GM12878 (cell line): ENCODE measurements around the gene TSNAX. TPM values are rescaled to one million over a fixed set of nuclear protein-coding genes. Genes with fewer than 3 reads are reported as not detected.

ENCODE experiments used
- ATAC-seq: fragments of 200-7000 bp; cut with Tn5 transposase; 3 replicates; pipeline ENCODE4 v1.9.1; 2020; ENCODE audit warnings: mild to moderate bottlenecking, moderate library complexity
- BruUV-seq: library from RNA; stranded (reverse); fragments of 400-500 nt; replicated peaks from 2 replicates; lab custom pipeline; 2021; lab: Mats Ljungman, UMichigan
- CTCF ChIA-PET: fragments of 300-600 bp; sonication (Branson Sonifier 250); formaldehyde crosslinking; extraction: SDS; loops from one replicate; lab custom pipeline; 2021; ENCODE audit warnings: inconsistent platforms; lab: Yijun Ruan, JAX
- POLR2A ChIA-PET: fragments of 350-600 bp; formaldehyde crosslinking; extraction: SDS; loops from one replicate; lab custom pipeline; 2021; ENCODE audit warnings: inconsistent platforms; lab: Charles Lee
- RAD21 ChIA-PET: fragments of 300-600 bp; sonication (Branson Sonifier 250); formaldehyde crosslinking; loops from one replicate; lab custom pipeline; 2023; ENCODE audit warnings: antibody characterized with exemption; ENCODE audit not compliant: unreplicated experiment; lab: Charles Lee
- SMC1A ChIA-PET: fragments of 300-600 bp; sonication (Branson Sonifier 250); formaldehyde crosslinking; loops from one replicate; lab custom pipeline; 2023; ENCODE audit not compliant: unreplicated experiment, uncharacterized antibody; lab: Charles Lee
- DNase-seq: peaks from one replicate; pipeline ENCODE4 v3.0.0-alpha.2; 2011; ENCODE audit warnings: low read depth, low spot score
- FAIRE-seq: peaks from 3 replicates; lab custom pipeline; 2011; peaks lifted over from hg19 to GRCh38; lab: Jason Lieb, UNC
- H2AFZ ChIP-seq: 2 replicates; pipeline ENCODE4 v1.6.0; 2011; ENCODE audit warnings: low read depth, low read length, control low read depth; ENCODE audit not compliant: control insufficient read depth
- H3K27ac ChIP-seq: 2 replicates; pipeline ENCODE4 v1.5.1; 2011; ENCODE audit warnings: control low read depth; ENCODE audit not compliant: control insufficient read depth, insufficient read depth
- H3K27me3 ChIP-seq, 2 experiments: replicated peaks in 1 of 2; 2 replicates each; pipeline versions ENCODE4 v1.6.0 to v1.6.1; 2011; ENCODE audit warnings: low read length in 1 of 2; ENCODE audit not compliant: control insufficient read depth in 2 of 2, insufficient read depth in 2 of 2
- H3K36me3 ChIP-seq, 2 experiments: 2 replicates each; pipeline ENCODE4 v1.5.1; 2011; ENCODE audit warnings: low read length in 1 of 2; ENCODE audit not compliant: control insufficient read depth in 2 of 2, insufficient read depth in 2 of 2
- H3K4me1 ChIP-seq: 2 replicates; pipeline ENCODE4 v1.6.1; 2011; ENCODE audit warnings: mild to moderate bottlenecking, low read length, moderate library complexity, mixed read lengths; ENCODE audit not compliant: control insufficient read depth, insufficient read depth
- H3K4me2 ChIP-seq: 2 replicates; pipeline ENCODE4 v1.6.0; 2011; ENCODE audit warnings: control low read depth; ENCODE audit not compliant: control insufficient read depth, insufficient read depth
- H3K4me3 ChIP-seq: fragments of 200-600 bp; sonication (generic); 2 replicates; pipeline ENCODE4 v1.5.1; 2016
- H3K79me2 ChIP-seq: 2 replicates; pipeline ENCODE4 v1.6.0; 2011; ENCODE audit warnings: low read length; ENCODE audit not compliant: control insufficient read depth, insufficient read depth
- H3K9ac ChIP-seq: 2 replicates; pipeline ENCODE4 v1.8.0; 2011; ENCODE audit warnings: low read length, control low read depth, mixed read lengths; ENCODE audit not compliant: control insufficient read depth, insufficient read depth
- H3K9me3 ChIP-seq: replicated peaks from 3 replicates; pipeline ENCODE4 v1.5.1; 2011; ENCODE audit warnings: mild to moderate bottlenecking, low read length; ENCODE audit not compliant: control insufficient read depth, insufficient read depth
- H4K20me1 ChIP-seq: 2 replicates; pipeline ENCODE4 v1.6.0; 2011; ENCODE audit not compliant: control insufficient read depth, insufficient read depth
- BACH1 ChIP-seq: fragments of 450-650 bp; IDR thresholded peaks from 2 replicates; pipeline ENCODE4 v1.6.1; 2017; ENCODE audit warnings: mild to moderate bottlenecking, borderline replicate concordance
- BHLHE40 ChIP-seq, 2 experiments: fragments of 450-650 bp in 1 of 2; IDR thresholded peaks; 2 replicates each; pipeline ENCODE4 v1.6.1; 2011 to 2017; ENCODE audit warnings: low read depth in 2 of 2, borderline replicate concordance in 1 of 2, improper control_type of control experiment in 1 of 2, low read length in 1 of 2, mild to moderate bottlenecking in 1 of 2
- CUX1 ChIP-seq: IDR thresholded peaks from 2 replicates; pipeline ENCODE4 v1.6.1; 2012; ENCODE audit warnings: improper control_type of control experiment, low read depth, low read length; ENCODE audit not compliant: insufficient replicate concordance
- EP300 ChIP-seq, 2 experiments: fragments of 150-350 bp in 1 of 2; IDR thresholded peaks; 2 replicates each; pipeline ENCODE4 v1.6.1; 2011 to 2012; ENCODE audit warnings: low read depth in 2 of 2, low read length in 2 of 2, borderline replicate concordance in 1 of 2, improper control_type of control experiment in 1 of 2, inconsistent platforms in 1 of 2; ENCODE audit not compliant: control insufficient read depth in 1 of 2
- IKZF1 ChIP-seq: fragments of 450-650 bp; conservative IDR thresholded peaks from 2 replicates; pipeline ENCODE4 v1.6.1; 2017; ENCODE audit warnings: antibody characterized with exemption, mild to moderate bottlenecking
- IRF4 ChIP-seq: IDR thresholded peaks from 2 replicates; pipeline ENCODE4 v1.6.1; 2011; ENCODE audit warnings: low read depth, low read length
- NR2F1 ChIP-seq: fragments of 450-650 bp; conservative IDR thresholded peaks from 2 replicates; pipeline ENCODE4 v1.6.1; 2017; ENCODE audit warnings: mild to moderate bottlenecking
- NRF1 ChIP-seq: conservative IDR thresholded peaks from 2 replicates; pipeline ENCODE4 v1.6.1; 2011; ENCODE audit warnings: mild to moderate bottlenecking, low read depth, low read length, improper control_type of control experiment
- POLR2AphosphoS5 ChIP-seq: IDR thresholded peaks from 2 replicates; pipeline ENCODE4 v1.6.1; 2011; ENCODE audit warnings: mild to moderate bottlenecking, low read length, inconsistent platforms
- RAD21 ChIP-seq: IDR thresholded peaks from 2 replicates; pipeline ENCODE4 v1.6.1; 2011; ENCODE audit warnings: mild to moderate bottlenecking, low read depth, low read length, moderate library complexity; ENCODE audit not compliant: insufficient read depth
- SIX5 ChIP-seq: IDR thresholded peaks from 2 replicates; pipeline ENCODE4 v1.6.1; 2011; ENCODE audit warnings: mild to moderate bottlenecking, low read depth, low read length, moderate library complexity; ENCODE audit not compliant: severe bottlenecking
- TBL1XR1 ChIP-seq: IDR thresholded peaks from 2 replicates; pipeline ENCODE4 v1.6.1; 2012; ENCODE audit warnings: low read depth, low read length, improper control_type of control experiment
- ZNF207 ChIP-seq: fragments of 450-650 bp; IDR thresholded peaks from 2 replicates; pipeline ENCODE4 v1.6.1; 2014; ENCODE audit warnings: antibody characterized with exemption, mild to moderate bottlenecking, borderline replicate concordance
- ZNF384 ChIP-seq: IDR thresholded peaks from 2 replicates; pipeline ENCODE4 v1.6.1; 2012; ENCODE audit warnings: low read depth, mild to moderate bottlenecking, low read length, improper control_type of control experiment, borderline replicate concordance
- ZSCAN29 ChIP-seq: fragments of 450-650 bp; IDR thresholded peaks from 2 replicates; pipeline ENCODE4 v1.6.1; 2017; ENCODE audit warnings: mild to moderate bottlenecking, moderate library complexity
- WGBS: methylation state at CpG from one replicate; pipeline ENCODE4 v1.1.6; 2016; ENCODE audit warnings: low lambda C conversion rate; ENCODE audit not compliant: insufficient replicate concordance, insufficient coverage; ENCODE audit errors: missing lambda C conversion rate; 5-methylcytosine and 5-hydroxymethylcytosine counted together
- in situ Hi-C: fragments of 300-500 bp; cut with MboI; formaldehyde crosslinking; loops from 9 replicates; pipeline ENCODE4 v1.14.3; 2018; ENCODE audit warnings: mixed read lengths
- intact Hi-C: fragments of 100-400 bp; cut with micrococcal nuclease; formaldehyde crosslinking; loops from one replicate; pipeline ENCODE4 v1.14.2; 2022; ENCODE audit not compliant: unreplicated experiment
- polyA plus RNA-seq, 11 experiments: library from polyadenylated mRNA; depleted of rRNA in 4 of 11; unstranded in 6 of 11; stranded (reverse) in 5 of 11; fragments of >200 nt; fragmentation: Nextera tagmentation in 4 of 11; fragmentation: Illumina TruSeq in 1 of 11; extraction: Ambion mirVana in 4 of 11; extraction: Trizol in 1 of 11; gene quantifications; 1 replicate in 1 of 11; 2 replicates in 10 of 11; pipeline versions ENCODE4 v1.2.1 to v1.2.3, GENCODE V29; 2011 to 2016; ENCODE audit warnings: inconsistent platforms in 2 of 11, missing spikeins in 2 of 11, low read depth in 1 of 11
- total RNA-seq, 4 experiments: library from RNA; depleted of rRNA in 3 of 4; stranded (reverse); fragments of >200 nt in 3 of 4; fragmentation: Illumina TruSeq in 1 of 4; extraction: Trizol in 1 of 4; gene quantifications; 2 replicates each; pipeline versions ENCODE4 v1.2.1 to v1.2.3, GENCODE V29; 2013 to 2021
- TF ChIP-seq, protein P1 (sequence below): fragments of 450-650 bp; IDR thresholded peaks from 2 replicates; pipeline ENCODE4 v1.6.1; 2017; ENCODE audit warnings: low read depth, mild to moderate bottlenecking, moderate library complexity

Gene TSNAX
- total and polyA plus RNA-seq, 10 of the 15 experiments (the other 5 are each of a cell fraction or from before 2014, with no cell fraction given): 24.8 to 49.7 (median 35.6) TPM

- TF ChIP-seq CUX1 (no peak), SIX5 (no peak)
Measured at GRCh38 chr1:231597971-231598370, 69.5 kb downstream of the TSNAX start (continued).

- no peak overlapping the region for H3K4me2 ChIP-seq
- no peak overlapping the region for H3K4me3 ChIP-seq
- H4K20me1 ChIP-seq: no peaks in the 10 kb centered on the region
- ATAC-seq: no peak
- no peak overlapping the region for H3K9ac ChIP-seq
- no TSS peak for BruUV-seq
- WGBS: 55% methylated on average over 7 of the region's 7 CpGs
- RAD21 ChIA-PET: no interaction called here
- H2AFZ ChIP-seq: no peak overlapping the region
- no peak overlapping the region for H3K27ac ChIP-seq
- intact Hi-C loops: no loop called here
- H3K9me3 ChIP-seq: no peaks in the 10 kb centered on the region
- no peaks in the 10 kb centered on the region for H3K36me3 ChIP-seq
- no peaks in the 10 kb centered on the region for H3K4me1 ChIP-seq
- CTCF ChIA-PET: interaction anchor here (0.8 kb wide), 1 partner anchor 18 kb away, joined by 3 read pairs; no protein-coding TSS in a partner anchor
- no peak for DNase-seq
- no peaks in the 10 kb centered on the region for H3K79me2 ChIP-seq
- SMC1A ChIA-PET: interaction anchor here (0.7 kb wide), 1 partner anchor 369 kb away, joined by 3 read pairs; no protein-coding TSS in a partner anchor
- FAIRE-seq: no peak
- H3K27me3 ChIP-seq: peaks cover 3% of the 10 kb centered on the region in 2 experiments; a peak in 2 of 4 replicates
- in situ Hi-C loops: no loop called here
- POLR2A ChIA-PET: no interaction called here
- TF ChIP-seq IKZF1 (no peak), POLR2AphosphoS5 (no peak), BHLHE40 (IDR thresholded peaks at IDR 0.05; ENCODE audit: borderline replicate concordance in 1 of 2, low read depth in 2 of 2, low read length in 1 of 2) (no peak), BACH1 (no peak), TBL1XR1 (no peak), ZNF384 (no peak), RAD21 (no peak), ZNF207 (no peak), ZSCAN29 (no peak), EP300 (IDR thresholded peaks at IDR 0.05; ENCODE audit: borderline replicate concordance in 1 of 2, control insufficient read depth in 1 of 2, low read depth in 2 of 2, low read length in 2 of 2) (no peak), IRF4 (no peak), NRF1 (no peak), NR2F1 (no peak), SIX5 (no peak)
- TF ChIP-seq, protein P1, sequence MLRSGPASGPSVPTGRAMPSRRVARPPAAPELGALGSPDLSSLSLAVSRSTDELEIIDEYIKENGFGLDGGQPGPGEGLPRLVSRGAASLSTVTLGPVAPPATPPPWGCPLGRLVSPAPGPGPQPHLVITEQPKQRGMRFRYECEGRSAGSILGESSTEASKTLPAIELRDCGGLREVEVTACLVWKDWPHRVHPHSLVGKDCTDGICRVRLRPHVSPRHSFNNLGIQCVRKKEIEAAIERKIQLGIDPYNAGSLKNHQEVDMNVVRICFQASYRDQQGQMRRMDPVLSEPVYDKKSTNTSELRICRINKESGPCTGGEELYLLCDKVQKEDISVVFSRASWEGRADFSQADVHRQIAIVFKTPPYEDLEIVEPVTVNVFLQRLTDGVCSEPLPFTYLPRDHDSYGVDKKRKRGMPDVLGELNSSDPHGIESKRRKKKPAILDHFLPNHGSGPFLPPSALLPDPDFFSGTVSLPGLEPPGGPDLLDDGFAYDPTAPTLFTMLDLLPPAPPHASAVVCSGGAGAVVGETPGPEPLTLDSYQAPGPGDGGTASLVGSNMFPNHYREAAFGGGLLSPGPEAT: no peak
Measured at GRCh38 chr1:231600458-231600976, 72.0 kb downstream of the TSNAX start.
